Measurements from ENCODE around the gene DLL4.

DNA sequence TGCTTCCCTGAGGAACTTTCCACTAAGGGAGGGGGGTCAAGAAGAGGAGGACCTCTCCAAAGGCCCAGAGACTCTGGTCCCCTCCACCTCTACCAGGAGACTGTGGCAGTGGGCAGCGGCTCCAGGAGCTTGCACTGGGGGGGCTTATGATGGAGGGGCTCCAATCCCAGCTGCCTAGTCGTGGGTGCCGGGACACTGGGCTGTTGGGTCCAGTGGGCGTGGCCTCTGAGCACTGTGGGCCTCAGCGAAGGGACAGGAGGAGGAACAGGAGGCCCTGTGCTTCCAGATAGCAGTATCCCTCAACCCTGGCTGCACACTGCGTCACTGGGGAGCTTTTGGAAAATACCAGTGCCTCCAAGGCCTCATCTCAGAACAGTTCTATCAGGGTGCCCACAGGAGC lies 13.5 kb upstream of the DLL4 start:
- TF ChIP-seq POLR2A (IDR thresholded peaks at IDR 0.05; ENCODE audit: extremely low read depth, insufficient read length) (no peak), MYC (IDR thresholded peaks at IDR 0.05; ENCODE audit: low read depth, low read length) (no peak)
- TF ChIP-seq, protein P1, sequence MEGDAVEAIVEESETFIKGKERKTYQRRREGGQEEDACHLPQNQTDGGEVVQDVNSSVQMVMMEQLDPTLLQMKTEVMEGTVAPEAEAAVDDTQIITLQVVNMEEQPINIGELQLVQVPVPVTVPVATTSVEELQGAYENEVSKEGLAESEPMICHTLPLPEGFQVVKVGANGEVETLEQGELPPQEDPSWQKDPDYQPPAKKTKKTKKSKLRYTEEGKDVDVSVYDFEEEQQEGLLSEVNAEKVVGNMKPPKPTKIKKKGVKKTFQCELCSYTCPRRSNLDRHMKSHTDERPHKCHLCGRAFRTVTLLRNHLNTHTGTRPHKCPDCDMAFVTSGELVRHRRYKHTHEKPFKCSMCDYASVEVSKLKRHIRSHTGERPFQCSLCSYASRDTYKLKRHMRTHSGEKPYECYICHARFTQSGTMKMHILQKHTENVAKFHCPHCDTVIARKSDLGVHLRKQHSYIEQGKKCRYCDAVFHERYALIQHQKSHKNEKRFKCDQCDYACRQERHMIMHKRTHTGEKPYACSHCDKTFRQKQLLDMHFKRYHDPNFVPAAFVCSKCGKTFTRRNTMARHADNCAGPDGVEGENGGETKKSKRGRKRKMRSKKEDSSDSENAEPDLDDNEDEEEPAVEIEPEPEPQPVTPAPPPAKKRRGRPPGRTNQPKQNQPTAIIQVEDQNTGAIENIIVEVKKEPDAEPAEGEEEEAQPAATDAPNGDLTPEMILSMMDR (IDR thresholded peaks at IDR 0.05; ENCODE audit: low read depth, low read length), result no peak
- TF ChIP-seq, protein P2, sequence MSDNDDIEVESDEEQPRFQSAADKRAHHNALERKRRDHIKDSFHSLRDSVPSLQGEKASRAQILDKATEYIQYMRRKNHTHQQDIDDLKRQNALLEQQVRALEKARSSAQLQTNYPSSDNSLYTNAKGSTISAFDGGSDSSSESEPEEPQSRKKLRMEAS (IDR thresholded peaks at IDR 0.05; ENCODE audit: low read depth, low read length), result no peak
